Measurements from ENCODE around the gene LGALS13.

The LGALS13 gene, protein sequence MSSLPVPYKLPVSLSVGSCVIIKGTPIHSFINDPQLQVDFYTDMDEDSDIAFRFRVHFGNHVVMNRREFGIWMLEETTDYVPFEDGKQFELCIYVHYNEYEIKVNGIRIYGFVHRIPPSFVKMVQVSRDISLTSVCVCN

GRCh38 chr19:39602224-39602623 lies at the start of gene LGALS13:
LGALS13 (plus strand) TSS chr19:39602524; CDS start chr19:39602569, 45 bp downstream.
- no peak within 1 kb of the TSS for H3K4me3 ChIP-seq (ENCODE audit: low read depth, low read length)
- DNase-seq (ENCODE audit: low read depth), result no peak
- TF ChIP-seq CTCF (IDR thresholded peaks at IDR 0.05; ENCODE audit: control insufficient read depth, extremely low read depth, insufficient read depth), result no peak

GRCh38 chr19:39553082-39553652 lies 49.2 kb upstream of the LGALS13 start:
- DNase-seq (ENCODE audit: low read depth), result no peak
- no peak overlapping the region for H3K4me3 ChIP-seq (ENCODE audit: low read depth, low read length)
- TF ChIP-seq CTCF (IDR thresholded peaks at IDR 0.05; ENCODE audit: control insufficient read depth, extremely low read depth, insufficient read depth), result no peak

DNA sequence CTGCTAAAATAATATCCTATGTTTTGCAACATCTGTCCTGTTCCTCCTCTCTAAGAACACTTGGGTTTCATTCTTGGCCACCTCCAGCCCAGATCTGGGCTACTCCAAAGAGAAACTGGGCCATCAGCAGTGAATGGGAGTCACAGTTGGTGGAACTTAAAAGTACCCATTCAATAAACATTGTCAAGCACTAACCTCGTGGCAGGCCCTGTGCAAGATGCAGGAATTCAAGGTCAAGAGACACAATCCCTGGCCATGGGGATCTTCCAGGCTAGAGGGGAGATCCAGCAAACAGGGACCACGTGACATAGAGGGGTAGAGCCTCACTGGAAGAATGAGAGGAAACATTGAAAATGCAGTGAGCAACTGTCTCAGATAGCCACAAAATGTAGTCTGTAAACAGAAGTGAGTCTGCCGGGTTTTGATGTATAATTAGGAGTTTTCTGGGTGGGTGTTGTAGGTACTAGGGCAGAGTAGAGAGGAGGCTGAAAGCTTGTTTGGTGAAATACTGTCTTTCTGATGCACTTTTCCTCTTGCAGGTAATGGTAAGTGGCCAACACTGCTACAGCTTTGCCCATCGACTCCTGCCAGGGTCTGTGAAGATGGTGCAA lies 47.5 kb upstream of the LGALS13 start:
- no peak for TF ChIP-seq CTCF (IDR thresholded peaks at IDR 0.05; ENCODE audit: control insufficient read depth, extremely low read depth, insufficient read depth)
- no peak for DNase-seq (ENCODE audit: low read depth)
- no peak overlapping the region for H3K4me3 ChIP-seq (ENCODE audit: low read depth, low read length)

- TF ChIP-seq CTCF (IDR thresholded peaks at IDR 0.05; ENCODE audit: control insufficient read depth, extremely low read depth, insufficient read depth), result no peak
- DNase-seq (ENCODE audit: low read depth), result no peak
- H3K4me3 ChIP-seq (ENCODE audit: low read depth, low read length), result no peak overlapping the region
Observed at GRCh38 chr19:39555883-39556282, 46.4 kb upstream of the LGALS13 start.

DNA sequence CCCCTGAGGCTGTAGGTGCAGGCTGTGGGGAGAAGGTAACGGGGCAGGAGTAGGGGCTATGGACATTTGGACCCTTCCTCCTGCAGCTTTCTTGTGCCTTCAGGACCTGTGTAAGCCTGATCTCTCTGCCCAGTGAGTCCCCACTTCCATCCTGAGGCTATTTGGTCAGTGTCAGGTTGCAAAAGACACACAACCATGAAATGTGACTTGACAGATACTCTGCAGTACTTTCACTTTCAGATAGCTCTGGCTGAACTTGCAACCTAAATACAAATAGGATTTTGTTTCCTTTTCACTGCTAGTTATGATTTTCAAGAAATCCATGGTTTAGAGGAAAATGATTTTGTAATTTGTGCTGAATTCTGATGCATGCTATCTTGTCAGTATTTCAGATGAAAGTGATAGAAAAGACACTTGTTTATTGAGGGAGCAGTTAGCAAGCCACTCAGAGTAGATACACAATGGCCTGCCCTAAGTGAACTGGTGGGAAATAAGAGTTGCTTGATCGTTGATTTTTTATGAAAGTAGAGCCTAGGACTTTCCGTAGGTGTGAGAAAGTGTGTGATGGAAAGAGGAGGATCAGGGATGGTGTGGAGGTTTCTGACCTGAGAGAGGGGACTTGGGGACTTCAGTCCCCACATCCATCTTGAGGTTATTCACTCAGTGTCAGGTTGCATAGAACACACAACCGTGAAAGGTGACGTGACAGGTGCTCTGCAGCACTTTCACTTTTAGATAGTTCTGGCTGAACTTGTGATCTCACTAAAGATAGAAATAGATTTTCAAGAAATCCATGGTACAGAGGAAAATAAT lies 44.3 kb upstream of the LGALS13 start:
- TF ChIP-seq CTCF (IDR thresholded peaks at IDR 0.05; ENCODE audit: control insufficient read depth, extremely low read depth, insufficient read depth), result no peak
- peak; percentile 48 for DNase-seq (ENCODE audit: low read depth)
- peak overlapping the region; percentile 12 for H3K4me3 ChIP-seq (ENCODE audit: low read depth, low read length)

- no peak for DNase-seq (ENCODE audit: low read depth)
- H3K4me3 ChIP-seq (ENCODE audit: low read depth, low read length), result no peak overlapping the region
- no peak for TF ChIP-seq CTCF (IDR thresholded peaks at IDR 0.05; ENCODE audit: control insufficient read depth, extremely low read depth, insufficient read depth)
Observed at GRCh38 chr19:39558624-39559117, 43.7 kb upstream of the LGALS13 start.

Data from LNCaP clone FGC (cell line).